SK-N-SH treated with all-trans-retinoic acid at 6 μM for 48 hours (cell line): ENCODE measurements around the gene SBF2.

Experiments
- ATAC-seq: fragments of 200-7000 bp; cut with Tn5 transposase; 3 replicates; pipeline ENCODE4 v1.9.1; 2020; ENCODE audit warnings: mild to moderate bottlenecking, moderate library complexity
- ARNTL ChIP-seq: fragments of 450-650 bp; formaldehyde crosslinking; IDR thresholded peaks from 2 replicates; pipeline ENCODE4 v1.5.0; 2020; ENCODE audit warnings: low read depth, mild to moderate bottlenecking, moderate library complexity, borderline replicate concordance
- BACH2 ChIP-seq: fragments of 250-450 bp; sonication (Bioruptor Pico); IDR thresholded peaks from 2 replicates; pipeline ENCODE4 v1.9.0; 2021; ENCODE audit warnings: mild to moderate bottlenecking, borderline replicate concordance
- CSDC2 ChIP-seq: fragments of 250-450 bp; sonication (Bioruptor Pico); IDR thresholded peaks from 2 replicates; pipeline ENCODE4 v1.5.0; 2020; ENCODE audit warnings: mild to moderate bottlenecking, moderate library complexity
- ESRRG ChIP-seq: fragments of 250-450 bp; sonication (Bioruptor Pico); IDR thresholded peaks from 2 replicates; pipeline ENCODE4 v1.6.1; 2021; ENCODE audit warnings: mild to moderate bottlenecking
- GLIS3 ChIP-seq: fragments of 250-450 bp; sonication (Bioruptor Pico); IDR thresholded peaks from 2 replicates; pipeline ENCODE4 v1.5.0; 2020; ENCODE audit warnings: mild to moderate bottlenecking, moderate library complexity
- ISL1 ChIP-seq: fragments of 250-450 bp; sonication (Bioruptor Pico); IDR thresholded peaks from 2 replicates; pipeline ENCODE4 v2.1.2; 2022; ENCODE audit warnings: mild to moderate bottlenecking, moderate library complexity
- OSR1 ChIP-seq: fragments of 250-450 bp; sonication (Bioruptor Pico); IDR thresholded peaks from 2 replicates; pipeline ENCODE4 v1.8.0; 2022; ENCODE audit warnings: moderate library complexity, mild to moderate bottlenecking, inconsistent platforms
- PPARA ChIP-seq: fragments of 250-450 bp; sonication (Bioruptor Pico); IDR thresholded peaks from 2 replicates; pipeline ENCODE4 v1.5.0; 2020; ENCODE audit warnings: mild to moderate bottlenecking, borderline replicate concordance
- RARB ChIP-seq: fragments of 250-450 bp; sonication (Bioruptor Pico); IDR thresholded peaks from 2 replicates; pipeline ENCODE4 v1.8.0; 2021; ENCODE audit warnings: mild to moderate bottlenecking, moderate library complexity
- TCF4 ChIP-seq: fragments of 250-450 bp; sonication (Bioruptor Pico); IDR thresholded peaks from 2 replicates; pipeline ENCODE4 v1.8.0; 2021; ENCODE audit warnings: mild to moderate bottlenecking, moderate library complexity, borderline replicate concordance
- TOX ChIP-seq: fragments of 250-450 bp; sonication (Bioruptor Pico); IDR thresholded peaks from 2 replicates; pipeline ENCODE4 v1.8.0; 2021; ENCODE audit warnings: mild to moderate bottlenecking, moderate library complexity, borderline replicate concordance
- ZC3H10 ChIP-seq: fragments of 250-450 bp; sonication (Bioruptor Pico); IDR thresholded peaks from 2 replicates; pipeline ENCODE4 v1.5.1; 2021; ENCODE audit warnings: mild to moderate bottlenecking, moderate library complexity
- ZFP3 ChIP-seq: fragments of 250-450 bp; sonication (Bioruptor Pico); IDR thresholded peaks from 2 replicates; pipeline ENCODE4 v1.5.0; 2020; ENCODE audit warnings: mild to moderate bottlenecking, moderate library complexity
- ZFP30 ChIP-seq: fragments of 450-650 bp; formaldehyde crosslinking; IDR thresholded peaks from 2 replicates; pipeline ENCODE4 v1.5.0; 2022; ENCODE audit warnings: mild to moderate bottlenecking, moderate library complexity
- ZNF565 ChIP-seq: fragments of 450-650 bp; formaldehyde crosslinking; conservative IDR thresholded peaks from 2 replicates; pipeline ENCODE4 v1.5.0; 2020; ENCODE audit warnings: low read depth, mild to moderate bottlenecking, moderate library complexity
- ZNF70 ChIP-seq: fragments of 450-650 bp; formaldehyde crosslinking; IDR thresholded peaks from 2 replicates; pipeline ENCODE4 v1.5.0; 2020; ENCODE audit warnings: mild to moderate bottlenecking, moderate library complexity
- ZNF8 ChIP-seq: fragments of 450-650 bp; formaldehyde crosslinking; IDR thresholded peaks from 2 replicates; pipeline ENCODE4 v1.5.0; 2020; ENCODE audit warnings: mild to moderate bottlenecking, moderate library complexity
- TF ChIP-seq, protein P1 (sequence below): fragments of 250-450 bp; sonication (Bioruptor Pico); IDR thresholded peaks from 2 replicates; pipeline ENCODE4 v1.5.1; 2021; ENCODE audit warnings: mild to moderate bottlenecking, moderate library complexity
- TF ChIP-seq, protein P2 (sequence below): fragments of 250-450 bp; sonication (Bioruptor Pico); IDR thresholded peaks from 2 replicates; pipeline ENCODE4 v1.5.0; 2020; ENCODE audit warnings: mild to moderate bottlenecking, moderate library complexity
- TF ChIP-seq, protein P3 (sequence below): fragments of 250-450 bp; sonication (Bioruptor Pico); IDR thresholded peaks from 2 replicates; pipeline ENCODE4 v1.5.1; 2020; ENCODE audit warnings: low read depth, mild to moderate bottlenecking, moderate library complexity
- TF ChIP-seq, protein P4 (sequence below): fragments of 250-450 bp; sonication (Bioruptor Pico); IDR thresholded peaks from 2 replicates; pipeline ENCODE4 v1.8.0; 2020; ENCODE audit warnings: mild to moderate bottlenecking, moderate library complexity, borderline replicate concordance
- TF ChIP-seq, protein P5 (sequence below): fragments of 250-450 bp; sonication (Bioruptor Pico); IDR thresholded peaks from 2 replicates; pipeline ENCODE4 v1.8.0; 2021; ENCODE audit warnings: low read depth, mild to moderate bottlenecking, moderate library complexity, borderline replicate concordance

The SBF2 gene

DNA sequence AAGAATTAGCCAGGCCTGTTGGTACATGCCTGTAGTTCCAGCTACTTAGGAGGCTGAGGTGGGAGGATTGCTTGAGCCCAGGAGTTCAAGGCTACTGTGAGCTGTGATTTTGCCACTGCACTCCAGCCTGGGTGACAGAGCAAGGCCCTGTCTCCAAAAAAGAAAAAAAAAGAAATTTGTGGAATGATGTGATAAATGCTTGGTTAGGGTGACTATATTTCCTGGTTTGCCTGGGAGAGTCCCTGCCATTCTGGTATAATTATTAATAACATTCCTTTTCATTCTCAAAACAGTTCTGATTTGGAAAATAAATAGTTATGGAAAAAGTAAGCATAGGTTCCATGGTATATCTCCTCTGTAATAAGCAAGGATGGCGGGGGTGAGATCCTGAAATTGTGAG, 555.3 kb downstream of the SBF2 start:
- TF ChIP-seq ISL1 (CRISPR knock-in tag), result no peak
- TF ChIP-seq ZNF70 (CRISPR knock-in tag), result no peak
- no peak for TF ChIP-seq RARB
- no peak for TF ChIP-seq BACH2 (CRISPR knock-in tag)
- TF ChIP-seq, protein P1, sequence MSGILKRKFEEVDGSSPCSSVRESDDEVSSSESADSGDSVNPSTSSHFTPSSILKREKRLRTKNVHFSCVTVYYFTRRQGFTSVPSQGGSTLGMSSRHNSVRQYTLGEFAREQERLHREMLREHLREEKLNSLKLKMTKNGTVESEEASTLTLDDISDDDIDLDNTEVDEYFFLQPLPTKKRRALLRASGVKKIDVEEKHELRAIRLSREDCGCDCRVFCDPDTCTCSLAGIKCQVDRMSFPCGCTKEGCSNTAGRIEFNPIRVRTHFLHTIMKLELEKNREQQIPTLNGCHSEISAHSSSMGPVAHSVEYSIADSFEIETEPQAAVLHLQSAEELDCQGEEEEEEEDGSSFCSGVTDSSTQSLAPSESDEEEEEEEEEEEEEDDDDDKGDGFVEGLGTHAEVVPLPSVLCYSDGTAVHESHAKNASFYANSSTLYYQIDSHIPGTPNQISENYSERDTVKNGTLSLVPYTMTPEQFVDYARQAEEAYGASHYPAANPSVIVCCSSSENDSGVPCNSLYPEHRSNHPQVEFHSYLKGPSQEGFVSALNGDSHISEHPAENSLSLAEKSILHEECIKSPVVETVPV (CRISPR knock-in tag), result no peak
- TF ChIP-seq, protein P2, sequence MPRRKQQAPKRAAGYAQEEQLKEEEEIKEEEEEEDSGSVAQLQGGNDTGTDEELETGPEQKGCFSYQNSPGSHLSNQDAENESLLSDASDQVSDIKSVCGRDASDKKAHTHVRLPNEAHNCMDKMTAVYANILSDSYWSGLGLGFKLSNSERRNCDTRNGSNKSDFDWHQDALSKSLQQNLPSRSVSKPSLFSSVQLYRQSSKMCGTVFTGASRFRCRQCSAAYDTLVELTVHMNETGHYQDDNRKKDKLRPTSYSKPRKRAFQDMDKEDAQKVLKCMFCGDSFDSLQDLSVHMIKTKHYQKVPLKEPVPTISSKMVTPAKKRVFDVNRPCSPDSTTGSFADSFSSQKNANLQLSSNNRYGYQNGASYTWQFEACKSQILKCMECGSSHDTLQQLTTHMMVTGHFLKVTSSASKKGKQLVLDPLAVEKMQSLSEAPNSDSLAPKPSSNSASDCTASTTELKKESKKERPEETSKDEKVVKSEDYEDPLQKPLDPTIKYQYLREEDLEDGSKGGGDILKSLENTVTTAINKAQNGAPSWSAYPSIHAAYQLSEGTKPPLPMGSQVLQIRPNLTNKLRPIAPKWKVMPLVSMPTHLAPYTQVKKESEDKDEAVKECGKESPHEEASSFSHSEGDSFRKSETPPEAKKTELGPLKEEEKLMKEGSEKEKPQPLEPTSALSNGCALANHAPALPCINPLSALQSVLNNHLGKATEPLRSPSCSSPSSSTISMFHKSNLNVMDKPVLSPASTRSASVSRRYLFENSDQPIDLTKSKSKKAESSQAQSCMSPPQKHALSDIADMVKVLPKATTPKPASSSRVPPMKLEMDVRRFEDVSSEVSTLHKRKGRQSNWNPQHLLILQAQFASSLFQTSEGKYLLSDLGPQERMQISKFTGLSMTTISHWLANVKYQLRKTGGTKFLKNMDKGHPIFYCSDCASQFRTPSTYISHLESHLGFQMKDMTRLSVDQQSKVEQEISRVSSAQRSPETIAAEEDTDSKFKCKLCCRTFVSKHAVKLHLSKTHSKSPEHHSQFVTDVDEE (CRISPR knock-in tag), result no peak
- no peak for TF ChIP-seq GLIS3 (CRISPR knock-in tag)
- no peak for TF ChIP-seq ZC3H10 (CRISPR knock-in tag)
- no peak for TF ChIP-seq TCF4 (CRISPR knock-in tag)
- TF ChIP-seq OSR1 (CRISPR knock-in tag), result no peak
- no peak for TF ChIP-seq TOX (CRISPR knock-in tag)
- no peak for TF ChIP-seq ARNTL (CRISPR knock-in tag)
- no peak for TF ChIP-seq PPARA (CRISPR knock-in tag)
- ATAC-seq, result no peak

DNA sequence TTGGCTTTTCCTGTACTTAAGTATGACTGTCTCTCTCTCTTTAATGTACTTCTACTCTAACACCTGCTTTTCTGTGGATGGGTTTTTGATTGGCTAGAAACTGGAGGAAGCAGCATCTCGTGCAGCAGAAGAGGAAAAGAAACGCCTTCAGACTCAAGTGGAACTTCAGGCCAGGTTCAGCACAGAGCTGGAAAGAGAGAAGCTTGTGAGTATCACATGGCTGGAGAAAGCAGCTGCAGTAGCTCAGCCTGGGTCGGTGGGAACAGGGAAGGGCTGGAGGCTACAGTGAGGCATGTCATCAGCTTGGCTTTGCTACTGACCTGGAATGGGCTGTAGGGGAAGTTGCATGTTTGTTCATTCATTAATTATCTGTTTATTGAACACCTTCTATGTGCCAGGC, 555.9 kb downstream of the SBF2 start:
- ATAC-seq, result no peak
- TF ChIP-seq, protein P3, sequence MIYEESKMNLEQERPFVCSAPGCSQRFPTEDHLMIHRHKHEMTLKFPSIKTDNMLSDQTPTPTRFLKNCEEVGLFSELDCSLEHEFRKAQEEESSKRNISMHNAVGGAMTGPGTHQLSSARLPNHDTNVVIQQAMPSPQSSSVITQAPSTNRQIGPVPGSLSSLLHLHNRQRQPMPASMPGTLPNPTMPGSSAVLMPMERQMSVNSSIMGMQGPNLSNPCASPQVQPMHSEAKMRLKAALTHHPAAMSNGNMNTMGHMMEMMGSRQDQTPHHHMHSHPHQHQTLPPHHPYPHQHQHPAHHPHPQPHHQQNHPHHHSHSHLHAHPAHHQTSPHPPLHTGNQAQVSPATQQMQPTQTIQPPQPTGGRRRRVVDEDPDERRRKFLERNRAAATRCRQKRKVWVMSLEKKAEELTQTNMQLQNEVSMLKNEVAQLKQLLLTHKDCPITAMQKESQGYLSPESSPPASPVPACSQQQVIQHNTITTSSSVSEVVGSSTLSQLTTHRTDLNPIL (CRISPR knock-in tag), result no peak
- TF ChIP-seq, protein P2 (CRISPR knock-in tag), result no peak
- TF ChIP-seq ZC3H10 (CRISPR knock-in tag), result no peak
- no peak for TF ChIP-seq ZFP30
- no peak for TF ChIP-seq ZFP3 (CRISPR knock-in tag)
- no peak for TF ChIP-seq TOX (CRISPR knock-in tag)
- TF ChIP-seq, protein P4, sequence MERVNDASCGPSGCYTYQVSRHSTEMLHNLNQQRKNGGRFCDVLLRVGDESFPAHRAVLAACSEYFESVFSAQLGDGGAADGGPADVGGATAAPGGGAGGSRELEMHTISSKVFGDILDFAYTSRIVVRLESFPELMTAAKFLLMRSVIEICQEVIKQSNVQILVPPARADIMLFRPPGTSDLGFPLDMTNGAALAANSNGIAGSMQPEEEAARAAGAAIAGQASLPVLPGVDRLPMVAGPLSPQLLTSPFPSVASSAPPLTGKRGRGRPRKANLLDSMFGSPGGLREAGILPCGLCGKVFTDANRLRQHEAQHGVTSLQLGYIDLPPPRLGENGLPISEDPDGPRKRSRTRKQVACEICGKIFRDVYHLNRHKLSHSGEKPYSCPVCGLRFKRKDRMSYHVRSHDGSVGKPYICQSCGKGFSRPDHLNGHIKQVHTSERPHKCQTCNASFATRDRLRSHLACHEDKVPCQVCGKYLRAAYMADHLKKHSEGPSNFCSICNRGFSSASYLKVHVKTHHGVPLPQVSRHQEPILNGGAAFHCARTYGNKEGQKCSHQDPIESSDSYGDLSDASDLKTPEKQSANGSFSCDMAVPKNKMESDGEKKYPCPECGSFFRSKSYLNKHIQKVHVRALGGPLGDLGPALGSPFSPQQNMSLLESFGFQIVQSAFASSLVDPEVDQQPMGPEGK (CRISPR knock-in tag), result no peak
- no peak for TF ChIP-seq GLIS3 (CRISPR knock-in tag)
- no peak for TF ChIP-seq ARNTL (CRISPR knock-in tag)
- no peak for TF ChIP-seq OSR1 (CRISPR knock-in tag)
- TF ChIP-seq, protein P1 (CRISPR knock-in tag), result no peak
- no peak for TF ChIP-seq CSDC2 (CRISPR knock-in tag)
- TF ChIP-seq PPARA (CRISPR knock-in tag), result no peak
- TF ChIP-seq, protein P5, sequence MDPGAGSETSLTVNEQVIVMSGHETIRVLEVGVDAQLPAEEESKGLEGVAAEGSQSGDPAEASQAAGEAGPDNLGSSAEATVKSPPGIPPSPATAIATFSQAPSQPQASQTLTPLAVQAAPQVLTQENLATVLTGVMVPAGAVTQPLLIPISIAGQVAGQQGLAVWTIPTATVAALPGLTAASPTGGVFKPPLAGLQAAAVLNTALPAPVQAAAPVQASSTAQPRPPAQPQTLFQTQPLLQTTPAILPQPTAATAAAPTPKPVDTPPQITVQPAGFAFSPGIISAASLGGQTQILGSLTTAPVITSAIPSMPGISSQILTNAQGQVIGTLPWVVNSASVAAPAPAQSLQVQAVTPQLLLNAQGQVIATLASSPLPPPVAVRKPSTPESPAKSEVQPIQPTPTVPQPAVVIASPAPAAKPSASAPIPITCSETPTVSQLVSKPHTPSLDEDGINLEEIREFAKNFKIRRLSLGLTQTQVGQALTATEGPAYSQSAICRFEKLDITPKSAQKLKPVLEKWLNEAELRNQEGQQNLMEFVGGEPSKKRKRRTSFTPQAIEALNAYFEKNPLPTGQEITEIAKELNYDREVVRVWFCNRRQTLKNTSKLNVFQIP (CRISPR knock-in tag), result no peak
- TF ChIP-seq ESRRG (CRISPR knock-in tag), result no peak
- TF ChIP-seq TCF4 (CRISPR knock-in tag), result no peak
- no peak for TF ChIP-seq ZNF565 (CRISPR knock-in tag)
- TF ChIP-seq ZNF8, result no peak
